ENCODE data around the gene NFIA. TPM values are rescaled to one million over a fixed set of nuclear protein-coding genes. Genes with fewer than 3 reads are reported as not detected.

NFIA gene
- total RNA-seq, 1 experiment from 2014 or later = 20.9 TPM

DNA sequence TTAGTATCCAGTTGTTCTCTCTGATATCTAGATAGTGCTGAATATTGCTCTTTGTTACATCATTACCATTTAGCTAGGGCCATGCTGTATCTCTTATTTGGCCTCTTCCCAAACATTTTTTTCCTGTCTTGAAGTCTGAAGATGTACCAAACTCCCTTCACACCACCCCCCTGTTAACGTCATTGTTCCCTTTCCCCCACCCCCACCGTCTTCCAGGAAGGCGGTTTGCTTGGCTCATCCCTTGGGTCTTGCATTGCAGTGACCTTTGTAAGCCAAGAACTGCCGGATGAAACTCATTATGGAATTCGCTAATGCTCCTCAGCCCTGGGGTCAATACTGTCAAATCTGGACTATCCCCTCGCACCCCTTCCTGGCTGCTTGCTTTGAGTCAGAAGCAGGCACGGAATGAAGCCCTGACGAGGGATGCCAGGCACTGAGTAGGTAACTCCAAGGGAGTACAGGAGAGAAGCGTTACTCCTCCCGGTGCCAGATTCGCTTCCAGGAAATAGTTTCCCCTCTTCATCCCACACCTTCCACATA lies 359.4 kb downstream of the NFIA start:
- DNase-seq (ENCODE audit: low read depth, low spot score) (no peak), ATAC-seq (no peak)
- no peak for TF ChIP-seq SIN3A (IDR thresholded peaks at IDR 0.05; ENCODE audit: borderline replicate concordance, insufficient read depth, low read depth, low read length)
- no TSS peak for BruUV-seq (replicated peaks)
- intact Hi-C loops (cut with micrococcal nuclease; ENCODE audit: unreplicated experiment) = no loop called here
- no peaks in the 10 kb centered on the region for H3K4me1 ChIP-seq (ENCODE audit: control insufficient read depth, insufficient read depth, low read length)
- CTCF ChIA-PET = no interaction called here
- POLR2A ChIA-PET = no interaction called here
- in situ Hi-C loops (cut with HindIII; ENCODE audit: low pct_unique_long_range_greater_than_20kb, low sequenced_read_pairs) = no loop called here
- no peaks in the 10 kb centered on the region for H3K36me3 ChIP-seq (ENCODE audit: control insufficient read depth, insufficient read depth, low read length)
- no peaks in the 10 kb centered on the region for H3K27me3 ChIP-seq (ENCODE audit: control insufficient read depth, insufficient read depth, low read length)
- H3K27ac ChIP-seq (ENCODE audit: low read length) = no peak overlapping the region
- no peak overlapping the region for H3K4me3 ChIP-seq (ENCODE audit: low read depth in 2 of 2, low read length in 2 of 2)
- H3K9me3 ChIP-seq (ENCODE audit: control insufficient read depth, insufficient read depth, low read depth, low read length) = no peaks in the 10 kb centered on the region

DNA sequence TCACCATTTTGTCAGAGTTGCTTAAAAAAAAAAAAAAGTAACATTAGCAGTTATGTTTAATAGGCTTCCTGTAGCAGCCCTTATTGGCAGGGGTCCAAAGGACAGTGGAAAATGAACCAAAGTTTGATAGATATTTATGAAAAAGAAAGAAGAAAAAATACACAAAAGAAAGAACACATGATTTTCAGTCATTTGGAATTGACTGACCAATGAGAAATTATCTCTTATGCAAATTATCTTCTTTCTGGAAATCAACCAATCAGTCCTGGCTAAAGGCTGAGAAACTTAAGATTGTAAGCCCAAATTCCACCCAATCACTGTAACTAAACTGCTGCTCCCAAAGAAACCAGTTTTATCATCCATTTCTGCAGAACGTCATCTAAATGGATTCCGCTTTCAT lies 360.2 kb downstream of the NFIA start:
- in situ Hi-C loops (cut with HindIII; ENCODE audit: low pct_unique_long_range_greater_than_20kb, low sequenced_read_pairs) (no loop called here), intact Hi-C loops (cut with micrococcal nuclease; ENCODE audit: unreplicated experiment) (no loop called here)
- ATAC-seq (no peak), DNase-seq (ENCODE audit: low read depth, low spot score) (no peak)
- Histone ChIP-seq H3K4me1 (ENCODE audit: control insufficient read depth, insufficient read depth, low read length) (no peaks in the 10 kb centered on the region), H3K27me3 (ENCODE audit: control insufficient read depth, insufficient read depth, low read length) (no peaks in the 10 kb centered on the region), H3K36me3 (ENCODE audit: control insufficient read depth, insufficient read depth, low read length) (no peaks in the 10 kb centered on the region), H3K4me3 (ENCODE audit: low read depth in 2 of 2, low read length in 2 of 2) (no peak overlapping the region), H3K9me3 (ENCODE audit: control insufficient read depth, insufficient read depth, low read depth, low read length) (no peaks in the 10 kb centered on the region), H3K27ac (ENCODE audit: low read length) (no peak overlapping the region)
- ChIA-PET POLR2A (no interaction called here), CTCF (no interaction called here)
- no TSS peak for BruUV-seq (replicated peaks)
- no peak for TF ChIP-seq SIN3A (IDR thresholded peaks at IDR 0.05; ENCODE audit: borderline replicate concordance, insufficient read depth, low read depth, low read length)
- no peak for TF ChIP-seq POLR2AphosphoS5 (IDR thresholded peaks at IDR 0.05; ENCODE audit: low read depth, low read length)
- TF ChIP-seq, protein P1, sequence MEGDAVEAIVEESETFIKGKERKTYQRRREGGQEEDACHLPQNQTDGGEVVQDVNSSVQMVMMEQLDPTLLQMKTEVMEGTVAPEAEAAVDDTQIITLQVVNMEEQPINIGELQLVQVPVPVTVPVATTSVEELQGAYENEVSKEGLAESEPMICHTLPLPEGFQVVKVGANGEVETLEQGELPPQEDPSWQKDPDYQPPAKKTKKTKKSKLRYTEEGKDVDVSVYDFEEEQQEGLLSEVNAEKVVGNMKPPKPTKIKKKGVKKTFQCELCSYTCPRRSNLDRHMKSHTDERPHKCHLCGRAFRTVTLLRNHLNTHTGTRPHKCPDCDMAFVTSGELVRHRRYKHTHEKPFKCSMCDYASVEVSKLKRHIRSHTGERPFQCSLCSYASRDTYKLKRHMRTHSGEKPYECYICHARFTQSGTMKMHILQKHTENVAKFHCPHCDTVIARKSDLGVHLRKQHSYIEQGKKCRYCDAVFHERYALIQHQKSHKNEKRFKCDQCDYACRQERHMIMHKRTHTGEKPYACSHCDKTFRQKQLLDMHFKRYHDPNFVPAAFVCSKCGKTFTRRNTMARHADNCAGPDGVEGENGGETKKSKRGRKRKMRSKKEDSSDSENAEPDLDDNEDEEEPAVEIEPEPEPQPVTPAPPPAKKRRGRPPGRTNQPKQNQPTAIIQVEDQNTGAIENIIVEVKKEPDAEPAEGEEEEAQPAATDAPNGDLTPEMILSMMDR (IDR thresholded peaks at IDR 0.05) = no peak
- TF ChIP-seq, protein P2, sequence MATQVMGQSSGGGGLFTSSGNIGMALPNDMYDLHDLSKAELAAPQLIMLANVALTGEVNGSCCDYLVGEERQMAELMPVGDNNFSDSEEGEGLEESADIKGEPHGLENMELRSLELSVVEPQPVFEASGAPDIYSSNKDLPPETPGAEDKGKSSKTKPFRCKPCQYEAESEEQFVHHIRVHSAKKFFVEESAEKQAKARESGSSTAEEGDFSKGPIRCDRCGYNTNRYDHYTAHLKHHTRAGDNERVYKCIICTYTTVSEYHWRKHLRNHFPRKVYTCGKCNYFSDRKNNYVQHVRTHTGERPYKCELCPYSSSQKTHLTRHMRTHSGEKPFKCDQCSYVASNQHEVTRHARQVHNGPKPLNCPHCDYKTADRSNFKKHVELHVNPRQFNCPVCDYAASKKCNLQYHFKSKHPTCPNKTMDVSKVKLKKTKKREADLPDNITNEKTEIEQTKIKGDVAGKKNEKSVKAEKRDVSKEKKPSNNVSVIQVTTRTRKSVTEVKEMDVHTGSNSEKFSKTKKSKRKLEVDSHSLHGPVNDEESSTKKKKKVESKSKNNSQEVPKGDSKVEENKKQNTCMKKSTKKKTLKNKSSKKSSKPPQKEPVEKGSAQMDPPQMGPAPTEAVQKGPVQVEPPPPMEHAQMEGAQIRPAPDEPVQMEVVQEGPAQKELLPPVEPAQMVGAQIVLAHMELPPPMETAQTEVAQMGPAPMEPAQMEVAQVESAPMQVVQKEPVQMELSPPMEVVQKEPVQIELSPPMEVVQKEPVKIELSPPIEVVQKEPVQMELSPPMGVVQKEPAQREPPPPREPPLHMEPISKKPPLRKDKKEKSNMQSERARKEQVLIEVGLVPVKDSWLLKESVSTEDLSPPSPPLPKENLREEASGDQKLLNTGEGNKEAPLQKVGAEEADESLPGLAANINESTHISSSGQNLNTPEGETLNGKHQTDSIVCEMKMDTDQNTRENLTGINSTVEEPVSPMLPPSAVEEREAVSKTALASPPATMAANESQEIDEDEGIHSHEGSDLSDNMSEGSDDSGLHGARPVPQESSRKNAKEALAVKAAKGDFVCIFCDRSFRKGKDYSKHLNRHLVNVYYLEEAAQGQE (IDR thresholded peaks at IDR 0.05; ENCODE audit: insufficient read depth in 1 of 2, low read depth in 2 of 2, low read length in 1 of 2) = no peak
- TF ChIP-seq TCF7L2 (IDR thresholded peaks at IDR 0.05; ENCODE audit: low read depth, low read length) = no peak

DNA sequence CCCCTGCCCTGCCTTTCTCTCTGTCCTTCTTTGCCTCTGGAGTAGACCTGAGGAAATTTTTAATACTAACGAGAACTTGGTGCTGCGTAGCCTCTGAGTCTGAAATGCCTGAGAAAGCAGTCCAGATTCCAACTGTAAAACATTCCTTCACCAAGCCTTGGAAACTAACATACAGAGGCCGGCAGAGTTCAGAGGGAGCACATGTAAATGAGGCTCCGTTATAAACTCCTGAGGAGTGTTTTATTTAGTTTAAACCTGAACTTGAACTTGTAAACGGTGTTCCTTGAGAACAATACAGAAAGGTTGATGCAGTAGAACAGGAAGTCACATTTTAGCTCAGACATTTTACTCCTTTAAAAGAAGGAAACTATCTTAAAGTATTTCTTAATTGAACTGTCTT lies 361.9 kb downstream of the NFIA start:
- TF ChIP-seq TCF7L2 (IDR thresholded peaks at IDR 0.05; ENCODE audit: low read depth, low read length) (no peak), POLR2AphosphoS5 (IDR thresholded peaks at IDR 0.05; ENCODE audit: low read depth, low read length) (no peak), SIN3A (IDR thresholded peaks at IDR 0.05; ENCODE audit: borderline replicate concordance, insufficient read depth, low read depth, low read length) (no peak)
- TF ChIP-seq, protein P2 (IDR thresholded peaks at IDR 0.05; ENCODE audit: insufficient read depth in 1 of 2, low read depth in 2 of 2, low read length in 1 of 2) = no peak
- TF ChIP-seq, protein P1 (IDR thresholded peaks at IDR 0.05) = no peak
- BruUV-seq (replicated peaks) = no TSS peak
- CTCF ChIA-PET = no interaction called here

More for the DNA sequence above, 361.9 kb downstream of the NFIA start:
- no peak for DNase-seq (ENCODE audit: low read depth, low spot score)
- in situ Hi-C loops (cut with HindIII; ENCODE audit: low pct_unique_long_range_greater_than_20kb, low sequenced_read_pairs) = no loop called here
- intact Hi-C loops (cut with micrococcal nuclease; ENCODE audit: unreplicated experiment) = no loop called here
- POLR2A ChIA-PET = no interaction called here
- Histone ChIP-seq H3K4me1 (ENCODE audit: control insufficient read depth, insufficient read depth, low read length) (no peaks in the 10 kb centered on the region), H3K9me3 (ENCODE audit: control insufficient read depth, insufficient read depth, low read depth, low read length) (no peaks in the 10 kb centered on the region), H3K4me3 (ENCODE audit: low read depth in 2 of 2, low read length in 2 of 2) (no peak overlapping the region), H3K27ac (ENCODE audit: low read length) (no peak overlapping the region), H3K27me3 (ENCODE audit: control insufficient read depth, insufficient read depth, low read length) (no peaks in the 10 kb centered on the region), H3K36me3 (ENCODE audit: control insufficient read depth, insufficient read depth, low read length) (no peaks in the 10 kb centered on the region)
- ATAC-seq = no peak

Measured in Panc1 (cell line).